CD4-positive, alpha-beta T cell treated with Interferon gamma for 1 hour (primary cell): ENCODE measurements around the gene GRIK1.

Experiments used
- DNase-seq: peaks from one replicate; pipeline ENCODE4 v3.0.0-alpha.2; 2020

The GRIK1 gene

DNA sequence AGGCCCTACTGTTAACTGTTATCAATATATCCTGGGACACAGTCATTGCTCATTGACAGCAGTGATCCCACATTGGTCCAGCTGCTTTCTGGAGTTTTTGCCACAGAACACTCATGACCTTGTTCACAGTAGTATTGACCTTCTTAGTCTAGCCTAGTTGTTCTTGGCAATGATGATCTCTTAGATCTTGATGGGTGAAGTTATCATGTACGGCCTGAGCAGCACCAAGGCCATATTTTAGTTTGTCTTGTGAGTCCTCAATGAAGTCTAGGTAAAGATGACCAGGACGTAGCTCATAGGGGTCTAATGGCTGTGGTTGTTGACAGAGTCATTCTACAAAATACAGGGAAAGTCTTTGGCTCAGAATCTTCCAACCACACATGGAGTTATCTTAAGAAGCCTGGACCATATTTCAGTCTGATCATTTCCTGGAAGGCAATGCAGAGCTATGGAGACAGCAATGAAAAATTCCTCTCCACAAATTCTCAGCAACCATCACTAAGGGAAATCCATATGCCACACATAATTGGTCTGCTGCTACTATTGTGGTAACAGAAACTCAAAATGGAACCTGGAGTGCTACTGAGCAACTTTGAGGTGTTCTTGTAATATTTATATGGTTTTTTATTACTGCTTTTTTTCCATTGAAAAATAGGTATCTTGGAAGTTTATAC is 279.6 kb downstream of the GRIK1 start:
- no peak for DNase-seq

GRCh38 chr21:29658934-29659203 is 280.9 kb downstream of the GRIK1 start:
- no peak for DNase-seq

DNA sequence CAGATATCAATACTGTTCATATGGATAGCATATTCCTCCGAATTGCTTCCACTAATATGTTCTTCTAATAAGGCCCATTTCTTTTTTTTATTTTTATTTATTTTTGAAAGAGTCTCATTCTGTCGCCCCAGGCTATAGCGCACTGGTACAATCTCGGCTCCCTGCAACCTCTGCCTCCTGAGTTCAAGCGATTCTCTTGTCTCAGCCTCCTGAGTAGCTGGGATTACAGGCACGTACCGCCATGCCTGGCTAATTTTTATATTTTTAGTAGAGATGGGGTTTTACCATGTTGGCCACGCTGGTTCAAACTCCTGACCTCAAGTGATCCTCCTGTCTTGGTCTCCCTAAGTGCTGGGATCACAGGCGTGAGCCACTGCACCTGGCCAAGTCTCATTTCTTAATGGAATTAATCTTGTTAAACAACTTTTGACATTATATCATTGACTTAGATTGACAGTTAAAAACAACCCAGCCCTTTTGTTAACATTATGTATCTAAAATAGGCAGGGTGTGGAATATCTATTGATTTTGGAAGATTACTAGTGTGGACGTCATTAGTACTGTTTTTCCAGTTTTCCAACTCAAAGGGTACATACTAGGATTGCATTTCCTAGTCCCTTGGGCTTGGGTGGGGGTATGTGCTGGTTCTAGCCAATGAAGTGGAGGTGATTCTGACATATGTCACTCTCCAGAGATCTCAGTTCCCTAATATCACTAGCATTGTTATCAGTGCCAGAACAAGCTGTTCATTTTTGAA is 281.4 kb downstream of the GRIK1 start:
- DNase-seq: no peak

DNA sequence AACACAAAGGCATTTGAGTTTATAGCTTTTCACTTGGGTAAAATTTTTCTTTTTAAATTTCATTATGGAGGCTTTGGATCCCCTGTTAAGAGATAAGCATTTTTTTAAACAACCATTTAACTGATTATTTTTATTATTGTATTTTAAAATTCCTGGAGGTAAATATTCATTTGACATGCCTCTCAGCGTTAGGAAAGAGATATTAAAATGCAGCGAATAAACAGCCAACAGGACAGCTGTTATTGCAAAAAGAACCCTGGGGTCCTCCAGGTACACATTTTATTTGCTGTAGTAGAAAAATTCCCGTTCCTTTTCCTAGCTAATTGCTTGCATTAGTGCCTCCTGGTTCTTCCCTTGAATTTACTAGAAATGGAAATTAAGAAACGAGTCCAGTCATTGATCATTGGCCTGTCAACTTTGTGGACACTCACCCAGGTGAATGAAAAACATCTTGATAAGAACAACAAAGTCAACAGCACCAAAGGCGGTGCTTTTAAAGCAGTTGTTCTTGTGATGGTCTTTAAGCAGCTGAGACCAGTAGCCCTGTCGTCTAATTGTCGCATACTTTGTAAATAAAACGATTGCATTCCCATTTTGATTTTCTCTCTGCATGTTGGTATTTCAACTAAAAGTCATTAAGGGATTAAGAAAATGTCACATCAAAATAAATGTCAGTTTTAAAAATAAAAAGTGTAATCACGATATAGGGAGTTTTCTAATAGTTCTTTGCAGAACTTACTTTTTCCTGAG is 282.4 kb downstream of the GRIK1 start:
- no peak for DNase-seq

DNA sequence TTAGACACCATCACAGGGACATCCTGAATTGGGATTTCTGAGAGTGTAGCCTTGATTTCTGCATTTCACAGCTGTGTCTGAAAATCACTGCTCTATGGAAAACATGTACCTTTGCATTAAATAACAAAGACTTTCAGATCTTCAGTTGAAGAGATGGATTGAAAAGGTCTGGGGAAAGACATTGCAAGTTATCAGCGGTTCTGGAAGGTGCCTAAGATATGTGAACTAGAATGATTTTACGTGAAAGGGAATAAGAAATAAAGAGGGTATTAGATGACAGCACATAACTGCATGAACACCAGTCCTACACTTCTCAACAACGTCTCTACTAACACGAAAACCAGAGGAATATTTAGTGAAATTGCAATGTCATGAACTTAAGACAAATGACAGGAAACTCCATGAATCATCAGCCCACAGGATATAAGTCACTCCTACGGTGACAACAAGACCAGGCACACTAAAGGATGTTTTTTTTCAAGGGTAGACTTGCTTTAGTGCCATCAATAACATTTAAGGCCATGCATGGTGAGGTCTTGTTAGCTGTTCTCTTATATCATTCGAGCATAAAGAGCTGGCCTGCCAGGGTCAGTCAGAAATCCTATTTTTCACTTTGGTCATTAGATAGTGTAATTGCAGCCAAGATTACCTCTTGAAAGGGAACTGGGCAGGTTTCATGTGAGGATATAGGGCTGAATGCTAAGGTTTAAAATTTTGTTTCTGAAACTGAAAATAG is 283.1 kb downstream of the GRIK1 start:
- no peak for DNase-seq

DNA sequence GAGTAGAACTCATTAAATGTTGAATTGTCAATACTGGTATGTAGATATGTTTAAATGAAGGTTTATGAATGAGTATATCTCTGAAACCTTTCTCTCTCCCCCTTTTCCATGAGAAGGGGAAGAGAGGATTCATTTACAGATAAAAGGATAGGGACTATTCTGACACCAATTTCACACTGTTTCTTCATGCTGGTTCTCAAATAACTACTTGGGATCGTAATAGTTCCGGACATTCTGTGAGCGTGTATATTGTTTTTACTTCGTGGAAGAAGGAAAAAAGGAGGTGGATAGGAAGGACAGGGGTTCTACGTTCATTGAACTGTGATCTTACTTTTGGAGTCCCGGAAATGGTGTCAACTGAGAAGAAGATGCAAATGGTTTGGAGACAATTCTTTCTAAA is 284.2 kb downstream of the GRIK1 start:
- no peak for DNase-seq

DNA sequence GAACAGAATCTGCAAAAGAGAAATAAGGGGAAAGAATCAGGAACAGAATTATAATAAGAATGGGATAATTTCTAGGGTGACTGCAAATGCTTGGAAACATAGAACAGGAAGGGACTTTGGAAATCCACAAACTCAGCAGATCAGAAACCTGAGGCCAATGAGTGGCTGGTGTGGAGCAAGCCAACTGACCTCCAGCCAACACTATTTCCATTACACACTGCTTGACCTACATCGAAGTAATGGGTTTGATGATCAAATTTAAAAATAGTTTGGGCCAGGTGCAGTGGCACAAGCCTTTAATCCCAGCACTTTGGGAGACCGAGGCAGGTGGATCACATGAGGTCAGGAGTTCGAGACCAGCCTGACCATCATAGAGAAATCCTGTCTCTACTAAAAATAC is 284.9 kb downstream of the GRIK1 start:
- no peak for DNase-seq

GRCh38 chr21:29654203-29654602 is 285.6 kb downstream of the GRIK1 start:
- no peak for DNase-seq

DNA sequence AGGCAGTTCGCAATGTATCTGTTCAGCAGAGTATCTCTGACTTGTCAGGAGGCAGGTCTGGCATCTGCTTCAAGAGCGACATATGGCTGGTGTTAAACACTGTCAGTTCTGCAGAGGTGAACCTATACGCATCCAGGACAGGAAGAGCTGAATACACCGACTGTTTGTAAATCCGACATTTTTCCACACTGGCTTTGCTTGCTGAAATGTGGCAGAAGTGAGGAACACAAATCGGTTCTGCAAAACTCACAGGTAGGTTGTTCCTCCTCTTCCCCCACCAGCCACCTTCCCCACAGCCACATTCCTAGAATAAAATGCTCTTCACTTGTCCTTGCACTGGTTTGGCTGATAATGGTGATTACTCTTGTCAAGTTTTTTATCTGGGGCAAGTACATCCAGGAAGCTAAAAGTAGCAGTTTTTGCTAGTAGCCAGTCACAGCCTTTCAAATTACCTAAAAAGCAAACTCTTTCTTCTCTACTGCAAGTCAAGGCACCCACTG is 289.2 kb downstream of the GRIK1 start:
- no peak for DNase-seq

DNA sequence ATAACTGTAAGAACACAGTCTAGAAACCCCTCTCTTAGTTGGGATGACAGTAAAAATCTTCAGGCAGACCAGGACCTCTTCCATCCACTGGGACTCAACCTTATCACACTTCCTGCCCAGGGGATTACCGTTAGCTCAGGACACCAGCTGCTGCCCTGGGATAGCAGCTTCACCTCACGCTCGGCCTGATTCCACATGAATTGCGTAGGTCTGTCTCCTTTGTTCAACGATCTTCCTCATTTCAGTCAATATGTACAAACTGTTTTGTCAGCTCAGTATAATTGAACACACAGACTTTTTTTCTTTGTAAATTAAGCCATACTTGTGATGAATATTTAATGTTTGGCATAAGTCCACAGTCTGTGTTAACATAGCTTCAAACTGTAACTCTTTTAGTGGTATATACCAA is 290.4 kb downstream of the GRIK1 start:
- DNase-seq: no peak

- no peak for DNase-seq
These were observed 291.0 kb downstream of the GRIK1 start for GRCh38 chr21:29648710-29649240.

DNA sequence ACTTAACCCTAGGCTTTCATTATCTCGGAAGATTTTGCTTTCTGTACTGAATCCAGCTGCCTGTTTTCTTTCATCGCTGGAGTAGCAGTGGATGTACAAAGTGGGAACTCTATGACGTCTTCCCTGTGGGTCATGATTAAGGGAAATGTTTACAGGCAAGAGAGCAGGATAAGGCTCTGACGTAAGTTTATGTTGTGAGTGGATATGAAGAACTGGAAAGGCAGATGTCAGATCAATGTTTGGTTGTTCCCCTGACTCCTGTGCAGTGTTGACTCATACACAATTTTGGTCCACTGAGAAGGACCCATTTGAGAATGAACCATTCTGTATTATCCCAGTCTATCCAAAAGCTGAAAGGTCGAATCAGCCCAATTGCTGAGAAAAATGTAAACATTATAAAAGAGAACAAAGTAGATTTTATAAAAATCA is 292.4 kb downstream of the GRIK1 start:
- DNase-seq: no peak

- DNase-seq: no peak
These were observed 293.9 kb downstream of the GRIK1 start for GRCh38 chr21:29645666-29646553.

- no peak for DNase-seq
These were observed 296.5 kb downstream of the GRIK1 start for GRCh38 chr21:29643289-29643688.

DNA sequence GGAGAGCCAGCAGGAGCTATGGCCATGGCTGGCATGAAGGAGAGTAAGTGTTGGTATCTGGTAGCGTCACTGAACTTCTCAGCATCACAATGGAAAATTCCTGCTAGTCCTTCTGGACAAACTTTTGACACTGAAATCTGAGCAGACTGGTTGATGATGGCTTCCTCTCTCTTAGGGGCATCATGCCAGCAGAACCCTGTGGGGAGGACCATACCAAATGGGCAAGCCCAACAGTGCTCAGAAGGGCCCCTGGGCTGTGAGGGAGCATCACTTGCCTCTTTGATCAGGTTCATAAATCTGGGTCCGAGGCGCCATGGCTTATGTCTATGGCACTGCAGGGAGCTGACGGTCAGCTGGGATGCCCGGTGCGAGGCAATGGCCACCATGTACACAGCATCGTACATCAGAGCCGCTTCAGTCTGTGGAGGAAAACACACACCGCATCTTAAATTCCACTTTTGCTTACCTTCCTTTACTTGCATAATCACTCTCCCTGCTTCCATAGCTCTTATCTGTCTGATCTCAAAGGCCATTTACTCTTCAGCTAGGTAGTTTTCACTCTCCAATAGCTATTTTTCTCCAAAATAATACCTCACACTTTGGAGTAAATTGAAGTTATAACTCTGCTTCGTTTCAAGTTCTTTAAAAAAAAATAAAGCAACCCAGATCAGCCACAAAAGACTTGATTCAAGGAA is 297.1 kb downstream of the GRIK1 start:
- no peak for DNase-seq

GRCh38 chr21:29641635-29642550 is 297.9 kb downstream of the GRIK1 start:
- DNase-seq: no peak

DNA sequence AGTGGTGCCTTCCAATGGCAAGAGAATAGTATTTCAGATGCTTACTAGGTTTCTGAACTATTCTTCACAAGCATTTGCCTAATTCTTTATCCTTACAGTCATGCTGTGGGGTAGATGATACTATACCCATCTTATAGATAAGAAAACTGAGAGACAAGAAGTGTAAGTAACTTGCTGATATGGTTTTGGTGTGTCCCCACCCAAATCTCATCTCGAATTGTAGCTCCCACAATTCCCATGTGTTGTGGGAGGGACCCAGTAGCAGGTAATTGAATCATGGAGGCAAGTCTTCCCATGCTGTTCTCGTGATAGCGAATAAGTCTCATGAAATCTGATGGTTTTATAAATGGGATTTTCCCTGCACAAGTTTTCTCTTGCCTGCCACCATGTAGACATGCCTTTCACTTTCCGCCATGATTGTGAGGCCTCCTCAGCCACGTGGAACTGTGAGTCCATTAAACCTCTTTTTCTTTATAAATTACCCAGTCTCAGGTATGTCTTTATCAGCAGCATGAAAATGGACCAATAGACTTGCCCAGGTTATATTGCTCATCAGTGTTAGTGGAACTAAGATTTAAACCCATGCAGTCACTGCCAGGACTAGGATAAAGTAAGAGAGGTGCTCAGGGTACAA is 298.7 kb downstream of the GRIK1 start:
- no peak for DNase-seq

DNA sequence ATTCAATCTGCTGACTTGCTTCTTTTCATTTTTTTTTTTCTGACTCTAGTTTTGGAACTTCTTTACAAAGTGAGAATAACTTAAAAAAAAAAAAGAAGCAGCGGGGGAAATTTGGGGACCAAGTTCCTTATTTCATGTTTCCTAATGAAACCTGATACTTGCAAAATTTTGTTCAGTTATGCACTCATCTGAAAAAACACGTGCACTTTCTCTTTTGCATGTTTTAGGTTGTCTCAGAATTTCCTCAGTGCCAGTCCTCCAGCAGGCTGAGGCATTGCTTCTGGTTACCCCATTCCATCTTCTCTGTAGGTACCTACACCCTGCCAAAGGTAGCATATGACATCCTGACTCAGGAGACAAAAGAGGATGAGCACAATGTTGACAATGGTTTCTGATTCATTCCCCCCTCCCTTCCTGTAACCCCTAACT is 299.7 kb downstream of the GRIK1 start:
- no peak for DNase-seq

GRCh38 chr21:29639366-29640079 is 300.3 kb downstream of the GRIK1 start:
- DNase-seq: no peak
